Stomach (tissue), 9 donors: ENCODE measurements around the gene VPS33B. TPM values are rescaled to one million over a fixed set of nuclear protein-coding genes. Genes with fewer than 3 reads are reported as not detected.

Experiments used
- DNase-seq, 2 donors: peaks; one replicate each; pipeline versions ENCODE4 v3.0.0 to v3.0.0-alpha.2; 2013 to 2019
- H3K27ac ChIP-seq, 5 donors: fragments of 200-600 bp in 4 of 5; sonication (generic) in 4 of 5; one replicate each; pipeline ENCODE4 v1.5.1; 2013 to 2019; ENCODE audit warnings: mild to moderate bottlenecking in 1 of 5, moderate library complexity in 1 of 5
- H3K27me3 ChIP-seq, 3 donors: fragments of 200-600 bp; sonication (generic); one replicate each; pipeline ENCODE4 v1.5.1; 2017 to 2019; ENCODE audit warnings: mixed run types in 1 of 3
- H3K36me3 ChIP-seq, 4 donors: fragments of 200-600 bp; sonication (generic); 1 replicate in 3 of 4; 2 replicates in 1 of 4; pipeline ENCODE4 v1.5.1; 2016 to 2019
- H3K4me1 ChIP-seq, 4 donors: fragments of 200-600 bp; sonication (generic); one replicate each; pipeline ENCODE4 v1.5.1; 2016 to 2019
- H3K4me3 ChIP-seq, 4 donors: fragments of 200-600 bp; sonication (generic) in 3 of 4; one replicate each; pipeline ENCODE4 v1.5.1; 2016 to 2019; ENCODE audit warnings: mild to moderate bottlenecking in 1 of 4
- H3K9me3 ChIP-seq, 4 donors: fragments of 200-600 bp; sonication (generic); one replicate each; pipeline ENCODE4 v1.5.1; 2016 to 2019
- CTCF ChIP-seq, 7 experiments: fragments of 450-650 bp in 4 of 7; fragments of 200-600 bp in 3 of 7; sonication (generic) in 3 of 7; IDR thresholded peaks; one replicate each; pipeline ENCODE4 v1.5.1; 2016 to 2019; ENCODE audit warnings: antibody characterized with exemption in 7 of 7, control low read depth in 2 of 7, mild to moderate bottlenecking in 1 of 7
- EP300 ChIP-seq: sonication (generic); formaldehyde crosslinking; IDR thresholded peaks from one replicate; pipeline ENCODE4 v1.6.1; 2017; ENCODE audit warnings: antibody characterized with exemption
- POLR2A ChIP-seq, 4 donors: fragments of 450-650 bp; IDR thresholded peaks; one replicate each; pipeline ENCODE4 v1.6.1; 2016; ENCODE audit warnings: antibody characterized with exemption in 4 of 4, control low read depth in 2 of 4, mild to moderate bottlenecking in 1 of 4, moderate library complexity in 1 of 4
- POLR2AphosphoS5 ChIP-seq, 3 donors: sonication (generic); formaldehyde crosslinking; IDR thresholded peaks; one replicate each; pipeline ENCODE4 v1.6.1; 2016; ENCODE audit warnings: antibody characterized with exemption in 3 of 3
- WGBS, 5 donors: extraction: QIAGEN DNeasy Blood & Tissue Kit in 3 of 5; methylation state at CpG; one replicate each; pipeline versions ENCODE4 v1.1.5 to v1.1.7; 2013 to 2018; 5-methylcytosine and 5-hydroxymethylcytosine counted together
- intact Hi-C: fragments of 100-400 bp; cut with DNase I; formaldehyde crosslinking; loops from one replicate; pipeline ENCODE4 v1.15.1; 2023; ENCODE audit warnings: low total_unique reads
- polyA plus RNA-seq, 3 donors: library from polyadenylated mRNA; stranded (reverse); fragments of 200-250 nt; gene quantifications; one replicate each; pipeline ENCODE4 v1.2.3, GENCODE V29; 2013
- total RNA-seq, 5 donors: library from RNA; depleted of rRNA; stranded (reverse); fragments of >200 nt; gene quantifications; one replicate each; pipeline versions ENCODE4 v1.1.0 to v1.2.3, GENCODE V29; 2014 to 2016
- donor health status: healthy with polysubstance abuse.
- donor health status: Bipolar disorder and iron deficiency.
- donor health status: healthy.

The VPS33B gene
- total and polyA plus RNA-seq, 8 donors, result 1.2 to 23.2 (median 12.6) TPM

- H3K27ac ChIP-seq, result no peak overlapping the region
- H3K9me3 ChIP-seq, result no peaks in the 10 kb centered on the region
- intact Hi-C loops, result no loop called here
- no peak overlapping the region for H3K4me3 ChIP-seq
- H3K4me1 ChIP-seq, result peaks cover 0 to 15% (median 9%) of the 10 kb centered on the region in 4 donors
- no peak for DNase-seq
- H3K36me3 ChIP-seq, result peaks cover 51 to 68% (median 65%) of the 10 kb centered on the region in 4 donors
- 83 to 92% (median 88%) methylated on average over 7 to 8 of the region's 8 CpGs for WGBS, 5 donors
- H3K27me3 ChIP-seq, result no peaks in the 10 kb centered on the region
- TF ChIP-seq POLR2AphosphoS5 (IDR thresholded peaks at IDR 0.05), result no peak
- no peak for TF ChIP-seq EP300
- no peak for TF ChIP-seq POLR2A (IDR thresholded peaks at IDR 0.05)
- TF ChIP-seq CTCF (IDR thresholded peaks at IDR 0.05), result no peak
These were observed 23.7 kb downstream of the VPS33B start for GRCh38 chr15:90998737-90999136.

- DNase-seq, result peak; percentile 99 to 100
- peaks cover 0 to 23% (median 14%) of the 10 kb centered on the region in 4 donors for H3K4me1 ChIP-seq
- intact Hi-C loops, result no loop called here
- TF ChIP-seq POLR2A (IDR thresholded peaks at IDR 0.05), result peak in 2 of 4 donors; percentile 57 to 61
- no peak for TF ChIP-seq CTCF (IDR thresholded peaks at IDR 0.05)
- peak; percentile 86 to 91 (median 88) for TF ChIP-seq POLR2AphosphoS5 (IDR thresholded peaks at IDR 0.05)
- TF ChIP-seq EP300, result no peak
- WGBS, 5 donors, result 0 to 1% (median 0%) methylated on average over 34 to 75 of the region's 75 CpGs
- H3K27ac ChIP-seq, result peak within 1 kb of the TSS; percentile 77 to 97 (median 91)
- H3K27me3 ChIP-seq, result no peaks in the 10 kb centered on the region
- no peaks in the 10 kb centered on the region for H3K9me3 ChIP-seq
- H3K36me3 ChIP-seq, result peaks cover 13 to 28% (median 24%) of the 10 kb centered on the region in 4 donors
- peak within 1 kb of the TSS; percentile 84 to 89 (median 86) for H3K4me3 ChIP-seq
These were observed 27.7 kb downstream of the VPS33B start, which contains the start of gene PRC1 for GRCh38 chr15:90994417-90995311. TSS of gene PRC1 (minus strand) at chr15:90994535. CDS start at chr15:90994417, 118 bp downstream.

DNA sequence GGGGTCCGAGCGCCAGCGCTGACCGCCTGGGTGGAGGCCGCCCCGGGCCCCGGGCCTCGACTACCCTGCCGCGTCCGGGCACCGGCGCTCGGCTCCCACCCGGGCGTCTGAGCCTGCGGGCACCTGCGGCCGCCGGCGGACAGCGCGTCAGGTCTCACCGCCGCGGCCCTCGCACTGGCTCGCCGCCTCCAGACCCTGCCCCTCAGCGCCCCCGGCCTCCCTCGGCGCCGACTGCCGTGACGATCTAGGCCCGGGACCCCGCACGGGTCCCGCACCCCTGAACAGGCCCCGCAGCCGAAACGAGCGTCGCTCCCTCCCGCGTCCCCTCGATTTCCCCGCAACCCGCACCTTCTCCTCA lies 28.4 kb downstream of the VPS33B start:
- Histone ChIP-seq H3K36me3 (peaks cover 7 to 21% (median 18%) of the 10 kb centered on the region in 4 donors), H3K4me3 (peak overlapping the region; percentile 84 to 89 (median 86)), H3K9me3 (no peaks in the 10 kb centered on the region), H3K27me3 (no peaks in the 10 kb centered on the region), H3K4me1 (peaks cover 0 to 23% (median 14%) of the 10 kb centered on the region in 4 donors), H3K27ac (peak overlapping the region; percentile 77 to 97 (median 91))
- TF ChIP-seq POLR2AphosphoS5 (IDR thresholded peaks at IDR 0.05) (no peak), POLR2A (IDR thresholded peaks at IDR 0.05) (no peak), CTCF (IDR thresholded peaks at IDR 0.05) (no peak), EP300 (no peak)
- WGBS, 5 donors, result 0 to 1% (median 1%) methylated on average over 29 to 50 of the region's 50 CpGs
- intact Hi-C loops, result no loop called here
- peak in 1 of 2 donors; percentile 26 for DNase-seq

- Histone ChIP-seq H3K27ac (no peak overlapping the region), H3K27me3 (no peaks in the 10 kb centered on the region), H3K4me1 (peaks cover 0 to 34% (median 16%) of the 10 kb centered on the region in 4 donors), H3K36me3 (no peaks in the 10 kb centered on the region), H3K4me3 (no peak overlapping the region), H3K9me3 (no peaks in the 10 kb centered on the region)
- intact Hi-C loops, result no loop called here
- DNase-seq, result peak in 1 of 2 donors; percentile 8
- WGBS, 5 donors, result 76 to 87% (median 82%) methylated on average over 6 of the region's 6 CpGs
- TF ChIP-seq POLR2AphosphoS5 (IDR thresholded peaks at IDR 0.05) (no peak), POLR2A (IDR thresholded peaks at IDR 0.05) (no peak), EP300 (no peak), CTCF (IDR thresholded peaks at IDR 0.05) (no peak)
These were observed 30.7 kb downstream of the VPS33B start for GRCh38 chr15:90991587-90992285.
